TTC549 (cell line): ENCODE results near the gene TXLNB.
"Not testable (repeated sequence)": the region's sequence is repeated elsewhere in the genome, so short reads cannot be mapped to it uniquely, and the experiment has no call there.

ENCODE experiments used
- FAIRE-seq: peaks from 2 replicates; lab custom pipeline; 2012; peaks lifted over from hg19 to GRCh38; lab: Jason Lieb, UNC

TXLNB gene

DNA sequence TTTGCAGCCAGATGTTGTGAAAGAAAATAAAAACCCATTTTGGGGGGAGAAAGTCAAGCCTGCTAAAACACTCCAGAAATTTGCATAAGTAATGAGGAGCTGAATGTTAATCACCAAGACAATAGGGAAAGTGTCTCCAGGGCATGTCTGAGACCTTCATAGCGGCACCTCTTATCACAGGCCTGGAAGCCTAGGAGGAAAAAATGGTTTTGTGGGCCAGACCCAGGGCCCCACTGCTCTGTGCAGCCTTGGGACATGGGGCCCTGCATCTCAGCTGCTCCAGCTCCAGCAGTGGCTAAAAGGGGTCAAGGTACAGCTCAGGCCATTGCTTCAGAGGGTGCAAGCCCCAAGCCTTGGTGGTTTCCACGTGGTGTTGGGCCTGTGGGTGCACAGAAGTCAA lies 57.6 kb downstream of the TXLNB start:
- not testable (repeated sequence) for FAIRE-seq

DNA sequence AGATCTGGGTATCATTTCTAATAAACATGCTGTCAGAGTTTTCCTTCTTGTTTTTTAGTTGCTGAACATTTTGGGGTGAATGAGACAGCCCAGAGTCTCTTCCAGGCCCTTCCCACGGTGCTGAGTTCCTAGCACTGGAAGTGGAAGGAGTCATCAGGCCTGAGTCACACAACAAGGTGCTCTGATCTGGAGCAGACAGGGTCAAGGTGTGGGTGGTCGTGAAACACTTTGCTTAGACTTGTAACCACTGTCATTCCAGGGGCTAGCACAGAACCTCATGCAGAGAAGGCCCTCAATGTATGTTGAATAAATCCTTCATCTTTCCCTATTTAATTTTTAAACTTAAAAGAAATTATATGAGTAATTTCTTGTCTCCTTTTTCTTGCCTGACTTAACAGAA lies 60.6 kb downstream of the TXLNB start:
- FAIRE-seq = no peak

DNA sequence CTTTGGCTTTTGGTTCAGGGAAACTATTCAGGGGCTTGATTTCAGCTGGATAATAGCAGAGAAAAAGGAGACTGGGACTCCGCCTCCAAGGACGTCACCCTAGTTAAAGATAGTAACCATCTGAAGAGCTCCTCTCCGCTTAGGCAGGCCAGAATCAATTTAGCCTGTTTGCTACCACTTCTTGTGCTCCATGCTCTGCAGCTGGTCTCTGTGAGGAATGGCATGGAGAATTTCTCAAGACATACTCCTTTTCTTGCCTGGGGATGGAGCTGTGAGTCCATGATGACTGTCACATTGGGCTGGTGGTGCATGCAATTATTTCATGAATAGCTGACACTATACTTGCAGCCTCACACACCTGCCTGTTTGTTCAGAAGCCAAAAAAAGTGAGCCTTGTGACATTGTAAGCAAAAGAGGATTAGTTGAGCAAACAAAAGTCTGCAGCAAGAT lies 61.4 kb downstream of the TXLNB start:
- FAIRE-seq = no peak

DNA sequence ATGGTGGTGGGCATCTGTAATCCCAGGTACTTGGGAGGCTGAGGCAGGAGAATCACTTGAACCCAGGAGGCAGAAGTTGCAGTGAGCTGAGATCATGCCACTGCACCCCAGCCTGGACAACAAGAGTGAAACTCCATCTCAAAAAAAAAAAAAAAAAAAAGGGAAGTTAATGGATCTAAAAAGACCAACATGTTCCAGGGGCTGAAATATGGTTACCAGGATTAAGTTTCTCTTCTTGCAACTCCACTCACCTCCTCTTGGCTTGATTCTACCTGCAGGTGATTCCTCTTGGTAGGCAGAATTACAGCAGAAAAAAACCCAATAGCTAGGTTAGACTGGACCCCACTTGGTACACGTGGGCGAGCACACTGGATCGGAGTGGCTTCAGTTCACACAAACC lies 63.4 kb downstream of the TXLNB start:
- not testable (repeated sequence) for FAIRE-seq

DNA sequence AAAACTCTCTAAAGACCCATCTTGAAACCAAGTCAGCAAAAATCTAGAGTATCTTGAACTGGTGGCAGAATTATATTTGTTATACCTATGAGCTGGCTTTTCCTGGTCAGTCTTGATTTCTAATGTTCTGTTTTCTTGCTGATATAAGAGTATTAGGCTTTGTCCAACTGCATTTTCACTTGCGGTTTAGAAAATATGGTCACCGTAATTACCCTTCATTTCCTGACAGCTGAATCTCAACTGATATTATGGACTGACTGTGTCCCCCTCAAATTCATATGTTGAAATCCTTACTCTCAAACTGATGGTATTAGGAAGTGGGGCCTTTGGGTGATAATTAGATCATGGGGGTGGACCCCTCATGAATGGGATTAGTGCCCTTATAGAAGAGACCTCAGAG lies 72.1 kb downstream of the TXLNB start:
- no peak for FAIRE-seq

DNA sequence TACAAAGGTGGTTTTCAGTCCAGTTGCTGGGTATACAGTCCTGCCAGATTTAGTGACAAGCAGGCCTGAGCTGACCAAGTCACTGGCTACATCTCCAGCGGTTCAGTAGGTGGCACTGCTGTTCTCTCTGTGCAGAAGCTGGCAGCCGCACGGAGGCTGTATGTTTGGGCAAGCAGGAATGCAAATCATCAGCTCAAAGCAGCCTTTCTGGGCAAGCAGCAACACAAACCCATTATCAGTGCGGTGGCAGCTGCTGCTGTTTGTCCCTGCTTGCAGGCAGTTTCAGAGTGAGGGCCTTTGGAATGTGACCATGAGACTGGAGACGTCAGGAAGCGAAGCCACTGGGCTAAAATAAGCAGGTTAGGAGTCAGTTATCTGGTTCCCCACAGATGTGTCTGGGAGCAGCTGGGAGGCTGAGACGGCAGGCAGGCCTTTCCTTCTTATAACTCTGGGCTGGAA lies 72.5 kb downstream of the TXLNB start:
- peak; percentile 71 for FAIRE-seq

DNA sequence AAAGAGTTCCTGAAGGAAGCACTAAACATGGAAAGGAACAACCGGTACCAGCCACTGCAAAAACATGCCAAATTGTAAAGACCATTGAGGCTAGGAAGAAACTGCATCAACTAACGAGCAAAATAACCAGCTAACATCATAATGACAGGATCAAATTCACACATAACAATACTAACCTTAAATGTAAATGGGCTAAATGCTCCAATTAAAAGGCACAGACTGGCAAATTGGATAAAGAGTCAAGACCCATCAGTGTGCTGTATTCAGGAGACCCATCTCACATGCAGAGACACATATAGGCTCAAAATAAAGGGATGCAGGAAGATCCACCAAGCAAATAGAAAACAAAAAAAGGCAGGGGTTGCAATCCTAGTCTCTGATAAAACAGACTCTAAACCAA lies 79.3 kb downstream of the TXLNB start:
- not testable (repeated sequence) for FAIRE-seq

DNA sequence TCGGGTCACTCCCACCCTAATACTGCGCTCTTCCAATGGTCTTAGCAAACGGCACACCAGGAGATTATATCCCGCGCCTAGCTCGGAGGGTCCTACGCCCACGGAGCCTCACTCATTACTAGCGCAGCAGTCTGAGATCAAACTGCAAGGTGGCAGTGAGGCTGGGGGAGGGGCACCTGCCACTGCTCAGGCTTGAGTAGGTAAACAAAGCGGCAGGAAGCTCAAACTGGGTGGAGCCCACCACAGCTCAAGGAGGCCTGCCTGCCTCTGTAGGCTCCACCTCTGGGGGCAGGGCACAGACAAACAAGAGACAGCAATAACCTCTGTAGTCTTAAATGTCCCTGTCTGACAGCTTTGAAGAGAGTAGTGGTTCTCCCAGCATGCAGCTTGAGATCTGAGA lies 81.0 kb downstream of the TXLNB start:
- not testable (repeated sequence) for FAIRE-seq

DNA sequence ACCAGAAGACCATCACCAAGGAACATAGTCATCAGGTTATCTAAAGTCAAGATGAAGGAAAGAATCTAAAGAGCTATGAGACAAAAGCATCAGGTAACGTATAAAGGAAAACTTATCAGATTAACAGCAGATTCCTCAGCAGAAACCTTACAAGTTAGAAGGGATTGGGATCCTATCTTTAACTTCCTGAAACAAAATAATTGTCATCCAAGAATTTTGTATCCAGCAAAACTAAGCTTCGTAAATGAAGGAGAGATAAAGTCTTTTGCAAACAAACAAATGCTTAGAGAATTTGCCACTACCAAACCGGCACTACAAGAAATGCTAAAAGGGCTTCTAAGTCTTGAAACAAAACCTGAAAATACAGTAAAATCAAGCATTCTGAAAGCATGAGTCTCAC lies 86.0 kb downstream of the TXLNB start:
- no peak for FAIRE-seq

DNA sequence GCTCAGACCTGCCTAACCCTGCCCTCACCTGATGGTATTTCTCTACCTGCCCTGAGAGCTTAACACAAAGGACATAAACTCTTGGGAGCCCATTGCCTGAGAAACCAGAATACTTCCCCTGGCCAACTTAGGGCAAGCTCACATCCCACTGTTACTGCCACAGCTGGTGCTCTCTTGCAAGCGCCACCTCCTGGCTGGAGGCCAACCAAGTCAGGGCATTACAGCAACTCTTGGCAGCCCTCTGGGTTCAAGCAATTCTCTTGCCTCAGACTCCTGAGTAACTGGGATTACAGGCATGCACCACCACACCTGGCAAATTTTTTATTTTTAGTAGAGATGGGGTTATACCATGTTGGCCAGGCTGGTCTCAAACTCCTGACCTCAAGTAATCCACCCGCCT lies 86.8 kb downstream of the TXLNB start:
- no peak for FAIRE-seq

DNA sequence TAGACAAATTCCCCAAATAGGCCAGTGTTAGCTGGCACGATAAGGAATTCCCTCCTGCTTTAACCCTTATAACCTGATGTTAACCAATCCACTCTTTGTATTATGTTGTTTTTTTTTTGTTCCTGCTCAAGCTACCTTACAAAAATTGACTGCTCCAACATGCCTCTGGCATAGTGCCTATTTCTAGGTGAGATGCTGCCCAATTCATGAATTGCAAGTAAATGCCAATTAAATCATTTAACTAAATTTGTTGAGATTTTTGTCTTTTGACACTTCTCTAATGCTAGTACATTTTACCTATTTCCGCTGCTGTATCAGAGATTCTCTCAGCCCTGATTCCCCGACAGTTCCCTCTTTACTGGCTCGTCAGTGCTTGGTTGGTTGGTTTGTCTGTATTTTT lies 90.4 kb downstream of the TXLNB start:
- FAIRE-seq = no peak

DNA sequence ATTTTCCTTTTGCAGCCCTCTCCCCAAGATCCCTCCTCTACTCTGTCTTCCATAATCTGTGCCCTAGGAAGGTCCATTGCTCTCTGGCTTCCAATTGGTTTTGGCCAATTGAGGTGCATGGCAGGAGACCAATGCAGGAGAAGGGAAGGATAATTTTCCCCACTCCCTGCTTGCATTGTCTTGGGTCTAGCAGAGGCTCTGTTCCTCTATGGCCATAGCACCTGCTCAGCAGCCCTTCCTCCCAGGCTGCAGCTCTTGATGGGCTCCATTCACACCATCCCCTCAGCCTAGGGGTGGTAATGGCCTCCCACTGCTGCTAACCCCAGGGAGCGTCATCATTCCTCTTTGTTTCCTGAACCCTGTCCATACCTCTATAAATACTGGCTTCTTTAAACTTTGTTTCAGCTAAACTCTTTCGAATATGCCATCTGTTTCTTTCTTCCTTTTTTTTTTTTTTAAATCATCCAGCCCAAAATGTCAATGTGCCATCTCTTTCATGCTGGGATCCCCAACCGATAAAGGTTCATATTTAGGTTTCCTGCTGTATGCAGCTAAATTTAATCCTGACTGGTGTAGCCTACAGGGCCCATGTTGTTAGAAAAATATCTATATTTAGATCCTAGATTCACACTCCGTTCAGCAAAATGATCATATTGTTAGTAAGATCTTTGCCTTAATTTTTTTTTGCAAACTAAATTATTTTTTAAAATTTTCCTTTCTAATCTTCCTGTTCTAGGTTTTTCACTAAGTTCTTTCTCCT lies 93.1 kb downstream of the TXLNB start:
- FAIRE-seq = no peak

DNA sequence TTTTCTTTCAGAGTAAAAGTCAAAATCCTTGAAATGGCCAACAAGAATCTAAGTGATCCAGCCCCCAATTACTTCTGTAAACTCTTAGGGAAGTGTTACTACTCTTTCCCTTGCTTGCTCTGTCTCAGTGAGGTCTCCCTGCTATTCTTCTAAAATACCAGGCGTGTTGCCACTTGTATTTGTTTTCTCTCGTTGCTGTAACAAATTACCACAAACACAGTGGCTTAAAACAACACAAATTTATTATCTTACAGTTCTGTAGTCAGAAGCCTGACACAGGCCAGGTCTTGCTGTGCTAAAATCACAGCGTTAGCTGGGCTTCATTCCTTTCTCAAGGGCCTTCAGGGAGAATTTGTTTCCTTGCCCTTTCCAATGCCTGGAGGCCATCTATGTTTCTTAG lies 97.1 kb downstream of the TXLNB start:
- no peak for FAIRE-seq
